Left ventricle myocardium inferior (tissue), 1 donor: ENCODE results near the gene AGK. TPM values are rescaled to one million over a fixed set of nuclear protein-coding genes. Genes with fewer than 3 reads are reported as not detected.

Experiments used
- DNase-seq: peaks from one replicate; pipeline ENCODE4 v3.0.0-alpha.2; 2020
- H3K27ac ChIP-seq: fragments of 200-600 bp; replicated peaks from 2 replicates; pipeline ENCODE4 v1.8.0; 2021
- H3K27me3 ChIP-seq: fragments of 200-600 bp; 2 replicates; pipeline ENCODE4 v1.8.0; 2021; ENCODE audit warnings: low read depth
- H3K36me3 ChIP-seq: fragments of 200-600 bp; 2 replicates; pipeline ENCODE4 v1.8.0; 2021
- H3K4me1 ChIP-seq: fragments of 200-600 bp; 2 replicates; pipeline ENCODE4 v1.8.0; 2021
- H3K4me3 ChIP-seq: fragments of 200-600 bp; 2 replicates; pipeline ENCODE4 v1.8.0; 2021; ENCODE audit warnings: mild to moderate bottlenecking, moderate library complexity
- H3K9me3 ChIP-seq: fragments of 200-600 bp; replicated peaks from 2 replicates; pipeline ENCODE4 v1.8.0; 2021
- CTCF ChIP-seq: fragments of 200-600 bp; IDR thresholded peaks from 2 replicates; pipeline ENCODE4 v1.8.0; 2021; ENCODE audit warnings: antibody characterized with exemption, mild to moderate bottlenecking, borderline replicate concordance
- intact Hi-C: fragments of 100-400 bp; cut with micrococcal nuclease; formaldehyde crosslinking; loops from one replicate; pipeline ENCODE4 v1.11.0; 2022
- total RNA-seq: library from RNA; stranded (reverse); fragmentation: NEBNext Ultra II Directional; extraction: Animal tissue kit (Norgen Biotek cat#: 25700); gene quantifications from one replicate; pipeline ENCODE4 v1.2.1, GENCODE V29; 2021
- donor health status: DM: no; HTN: yes; CAD: no; lungs with severe emphysema.

AGK gene
- total RNA-seq, 1 donor from 2014 or later: 37.8 TPM

GRCh38 chr7:141648276-141649114 is 97.3 kb downstream of the AGK start:
- peak overlapping the region; percentile 34 for H3K27ac ChIP-seq
- no peaks in the 10 kb centered on the region for H3K9me3 ChIP-seq
- intact Hi-C loops: no loop called here
- peaks cover 29% of the 10 kb centered on the region for H3K4me1 ChIP-seq
- no peak overlapping the region for H3K4me3 ChIP-seq
- no peak for DNase-seq
- H3K36me3 ChIP-seq: peaks cover 9% of the 10 kb centered on the region
- TF ChIP-seq CTCF: no peak
- H3K27me3 ChIP-seq: no peaks in the 10 kb centered on the region

- H3K27me3 ChIP-seq: no peaks in the 10 kb centered on the region
- peaks cover 24% of the 10 kb centered on the region for H3K4me1 ChIP-seq
- TF ChIP-seq CTCF: no peak
- peaks cover 9% of the 10 kb centered on the region for H3K36me3 ChIP-seq
- intact Hi-C loops: no loop called here
- no peaks in the 10 kb centered on the region for H3K9me3 ChIP-seq
- DNase-seq: no peak
- no peak overlapping the region for H3K4me3 ChIP-seq
- peak overlapping the region; percentile 34 for H3K27ac ChIP-seq
Measured at GRCh38 chr7:141649137-141649864, 98.1 kb downstream of the AGK start.

GRCh38 chr7:141649865-141650634 is 98.8 kb downstream of the AGK start:
- H3K36me3 ChIP-seq: peaks cover 9% of the 10 kb centered on the region
- TF ChIP-seq CTCF: peak; percentile 78
- intact Hi-C loops: loop anchor here (10.0 kb wide), 1 partner anchor 85 kb away; the partner anchor contains the start of gene SSBP1
- no peak overlapping the region for H3K4me3 ChIP-seq
- H3K4me1 ChIP-seq: peaks cover 28% of the 10 kb centered on the region
- no peaks in the 10 kb centered on the region for H3K9me3 ChIP-seq
- DNase-seq: no peak
- no peak overlapping the region for H3K27ac ChIP-seq
- H3K27me3 ChIP-seq: no peaks in the 10 kb centered on the region

GRCh38 chr7:141651417-141651816 is 100.2 kb downstream of the AGK start:
- TF ChIP-seq CTCF: no peak

GRCh38 chr7:141652691-141653090 is 101.5 kb downstream of the AGK start:
- intact Hi-C loops: loop anchor here (10.0 kb wide), 1 partner anchor 82 kb away; the partner anchor contains the start of gene SSBP1
- H3K27ac ChIP-seq: no peak overlapping the region

More at GRCh38 chr7:141651417-141651816, 100.2 kb downstream of the AGK start:
- Histone ChIP-seq H3K27me3 (no peaks in the 10 kb centered on the region), H3K27ac (no peak overlapping the region), H3K4me3 (no peak overlapping the region), H3K4me1 (peaks cover 29% of the 10 kb centered on the region), H3K9me3 (no peaks in the 10 kb centered on the region), H3K36me3 (peaks cover 20% of the 10 kb centered on the region)
- DNase-seq: no peak
- intact Hi-C loops: loop anchor here (10.0 kb wide), 1 partner anchor 83 kb away; the partner anchor contains the start of gene SSBP1

More at GRCh38 chr7:141652691-141653090, 101.5 kb downstream of the AGK start:
- H3K36me3 ChIP-seq: peaks cover 22% of the 10 kb centered on the region
- DNase-seq: no peak
- no peak overlapping the region for H3K4me3 ChIP-seq
- H3K27me3 ChIP-seq: no peaks in the 10 kb centered on the region
- H3K9me3 ChIP-seq: no peaks in the 10 kb centered on the region
- no peak for TF ChIP-seq CTCF
- peaks cover 29% of the 10 kb centered on the region for H3K4me1 ChIP-seq
